ENCODE measurements around the gene MYNN. TPM values are rescaled to one million over a fixed set of nuclear protein-coding genes. Genes with fewer than 3 reads are reported as not detected.

MYNN gene
- polyA plus RNA-seq, 1 donor: 18.0 TPM

- H3K4me3 ChIP-seq (ENCODE audit: low read length): peak overlapping the region; percentile 90
- H3K9me3 ChIP-seq (ENCODE audit: control insufficient read depth, low read depth, low read length): peaks cover 2% of the 10 kb centered on the region
- H3K27ac ChIP-seq (ENCODE audit: low read length): peak overlapping the region; percentile 99
- DNase-seq: no peak
- H3K4me1 ChIP-seq (ENCODE audit: control insufficient read depth, insufficient read depth, low read length): peaks cover 6% of the 10 kb centered on the region
- no CpG with 5 or more reads among the region's 5 CpGs for WGBS (ENCODE audit: insufficient coverage, low lambda C conversion rate)
- H3K36me3 ChIP-seq (ENCODE audit: control insufficient read depth, insufficient read depth, low read length): peaks cover 34% of the 10 kb centered on the region
- H3K27me3 ChIP-seq (ENCODE audit: control insufficient read depth, insufficient read depth, low read length): no peaks in the 10 kb centered on the region
Measured at GRCh38 chr3:169774186-169774585, 990 bp downstream of the MYNN start.

GRCh38 chr3:169777822-169778221, 4.6 kb downstream of the MYNN start:
- Histone ChIP-seq H3K27me3 (ENCODE audit: control insufficient read depth, insufficient read depth, low read length) (no peaks in the 10 kb centered on the region), H3K4me1 (ENCODE audit: control insufficient read depth, insufficient read depth, low read length) (peaks cover 6% of the 10 kb centered on the region), H3K27ac (ENCODE audit: low read length) (no peak overlapping the region), H3K4me3 (ENCODE audit: low read length) (no peak overlapping the region), H3K9me3 (ENCODE audit: control insufficient read depth, low read depth, low read length) (no peaks in the 10 kb centered on the region), H3K36me3 (ENCODE audit: control insufficient read depth, insufficient read depth, low read length) (peaks cover 56% of the 10 kb centered on the region)
- WGBS (ENCODE audit: insufficient coverage, low lambda C conversion rate): no CpG with 5 or more reads among the region's 4 CpGs
- DNase-seq: no peak

GRCh38 chr3:169780742-169781141, 7.5 kb downstream of the MYNN start:
- no peak for DNase-seq
- H3K27me3 ChIP-seq (ENCODE audit: control insufficient read depth, insufficient read depth, low read length): no peaks in the 10 kb centered on the region
- H3K4me1 ChIP-seq (ENCODE audit: control insufficient read depth, insufficient read depth, low read length): no peaks in the 10 kb centered on the region
- WGBS (ENCODE audit: insufficient coverage, low lambda C conversion rate): 90% methylated on average over 2 of the region's 2 CpGs
- no peak overlapping the region for H3K4me3 ChIP-seq (ENCODE audit: low read length)
- H3K36me3 ChIP-seq (ENCODE audit: control insufficient read depth, insufficient read depth, low read length): peaks cover 59% of the 10 kb centered on the region
- H3K9me3 ChIP-seq (ENCODE audit: control insufficient read depth, low read depth, low read length): no peaks in the 10 kb centered on the region
- no peak overlapping the region for H3K27ac ChIP-seq (ENCODE audit: low read length)

GRCh38 chr3:169781209-169781855, 8.1 kb downstream of the MYNN start:
- H3K9me3 ChIP-seq (ENCODE audit: control insufficient read depth, low read depth, low read length): no peaks in the 10 kb centered on the region
- no peak for DNase-seq
- no peak overlapping the region for H3K27ac ChIP-seq (ENCODE audit: low read length)
- H3K36me3 ChIP-seq (ENCODE audit: control insufficient read depth, insufficient read depth, low read length): peaks cover 55% of the 10 kb centered on the region
- H3K4me3 ChIP-seq (ENCODE audit: low read length): no peak overlapping the region
- no peaks in the 10 kb centered on the region for H3K4me1 ChIP-seq (ENCODE audit: control insufficient read depth, insufficient read depth, low read length)
- 100% methylated on average over 1 of the region's 4 CpGs for WGBS (ENCODE audit: insufficient coverage, low lambda C conversion rate)
- H3K27me3 ChIP-seq (ENCODE audit: control insufficient read depth, insufficient read depth, low read length): no peaks in the 10 kb centered on the region

DNA sequence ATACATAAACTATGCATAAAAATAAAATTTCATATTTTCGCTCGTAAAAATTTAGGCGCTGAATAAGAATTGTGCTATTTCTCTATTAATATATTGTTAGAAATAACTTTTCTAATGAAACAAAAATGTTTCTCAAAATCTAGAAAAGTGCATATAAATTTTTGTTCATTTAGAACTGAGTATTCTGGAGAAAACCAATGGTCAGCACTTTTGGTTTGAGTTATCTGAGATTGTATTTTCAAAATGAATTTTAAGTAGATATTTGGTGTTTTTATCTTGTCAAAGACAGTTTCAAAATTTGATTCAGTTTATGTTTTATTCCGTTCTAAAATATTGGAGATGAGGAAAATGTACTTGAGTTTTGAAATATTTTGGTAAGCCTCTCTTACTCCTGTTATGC, 13.9 kb downstream of the MYNN start:
- no peak overlapping the region for H3K27ac ChIP-seq (ENCODE audit: low read length)
- peaks cover 20% of the 10 kb centered on the region for H3K36me3 ChIP-seq (ENCODE audit: control insufficient read depth, insufficient read depth, low read length)
- H3K4me3 ChIP-seq (ENCODE audit: low read length): no peak overlapping the region
- no peaks in the 10 kb centered on the region for H3K4me1 ChIP-seq (ENCODE audit: control insufficient read depth, insufficient read depth, low read length)
- no peak for DNase-seq
- 92% methylated on average over 3 of the region's 4 CpGs for WGBS (ENCODE audit: insufficient coverage, low lambda C conversion rate)
- H3K9me3 ChIP-seq (ENCODE audit: control insufficient read depth, low read depth, low read length): no peaks in the 10 kb centered on the region
- no peaks in the 10 kb centered on the region for H3K27me3 ChIP-seq (ENCODE audit: control insufficient read depth, insufficient read depth, low read length)

DNA sequence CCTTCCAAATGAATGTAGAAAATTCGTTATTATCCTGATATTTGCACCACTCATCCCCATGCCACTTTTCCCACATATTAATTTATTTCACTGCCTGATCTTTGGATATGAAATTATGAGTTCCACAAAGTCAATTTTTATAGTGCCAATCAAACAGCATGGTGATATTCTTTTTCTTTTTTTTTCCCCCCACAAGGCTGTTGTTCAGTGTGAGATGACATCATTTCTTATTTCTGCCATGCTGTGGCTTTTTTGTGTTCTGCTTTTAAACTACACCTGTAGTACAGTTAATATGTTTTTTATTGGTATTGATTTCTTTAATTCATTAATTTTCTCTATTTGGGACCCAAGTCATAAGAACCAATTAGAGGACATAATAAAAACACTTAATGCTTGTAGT, 14.6 kb downstream of the MYNN start:
- DNase-seq: no peak
- Histone ChIP-seq H3K27me3 (ENCODE audit: control insufficient read depth, insufficient read depth, low read length) (no peaks in the 10 kb centered on the region), H3K27ac (ENCODE audit: low read length) (no peak overlapping the region), H3K4me3 (ENCODE audit: low read length) (no peak overlapping the region), H3K9me3 (ENCODE audit: control insufficient read depth, low read depth, low read length) (no peaks in the 10 kb centered on the region), H3K4me1 (ENCODE audit: control insufficient read depth, insufficient read depth, low read length) (no peaks in the 10 kb centered on the region), H3K36me3 (ENCODE audit: control insufficient read depth, insufficient read depth, low read length) (peaks cover 20% of the 10 kb centered on the region)
- WGBS (ENCODE audit: insufficient coverage, low lambda C conversion rate): 100% methylated on average over 1 of the region's 1 CpG

DNA sequence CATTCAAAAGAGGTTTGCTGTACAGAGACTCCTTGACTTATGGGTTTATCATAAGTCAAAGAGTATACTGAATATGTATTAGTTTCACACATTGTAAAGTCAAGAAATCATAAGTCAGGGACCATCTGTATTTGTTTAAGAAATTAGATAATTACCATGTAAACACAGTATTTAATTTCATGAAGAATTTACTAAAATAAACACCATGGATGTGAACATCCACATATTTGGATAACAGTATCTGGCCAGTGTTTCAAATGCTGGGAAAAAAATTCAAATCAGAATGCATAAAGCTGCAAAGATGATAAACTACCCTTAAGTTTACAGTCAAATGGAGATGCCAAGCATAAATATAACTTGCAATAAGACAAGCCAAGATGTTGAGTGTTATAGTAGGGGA, 17.0 kb downstream of the MYNN start:
- H3K36me3 ChIP-seq (ENCODE audit: control insufficient read depth, insufficient read depth, low read length): peaks cover 12% of the 10 kb centered on the region
- H3K27ac ChIP-seq (ENCODE audit: low read length): no peak overlapping the region
- no peaks in the 10 kb centered on the region for H3K27me3 ChIP-seq (ENCODE audit: control insufficient read depth, insufficient read depth, low read length)
- no peaks in the 10 kb centered on the region for H3K9me3 ChIP-seq (ENCODE audit: control insufficient read depth, low read depth, low read length)
- H3K4me1 ChIP-seq (ENCODE audit: control insufficient read depth, insufficient read depth, low read length): no peaks in the 10 kb centered on the region
- no peak for DNase-seq
- no peak overlapping the region for H3K4me3 ChIP-seq (ENCODE audit: low read length)

- Histone ChIP-seq H3K4me1 (ENCODE audit: control insufficient read depth, insufficient read depth, low read length) (no peaks in the 10 kb centered on the region), H3K27ac (ENCODE audit: low read length) (no peak overlapping the region), H3K4me3 (ENCODE audit: low read length) (no peak overlapping the region), H3K36me3 (ENCODE audit: control insufficient read depth, insufficient read depth, low read length) (peaks cover 7% of the 10 kb centered on the region), H3K27me3 (ENCODE audit: control insufficient read depth, insufficient read depth, low read length) (no peaks in the 10 kb centered on the region), H3K9me3 (ENCODE audit: control insufficient read depth, low read depth, low read length) (no peaks in the 10 kb centered on the region)
- DNase-seq: no peak
- 100% methylated on average over 2 of the region's 4 CpGs for WGBS (ENCODE audit: insufficient coverage, low lambda C conversion rate)
Measured at GRCh38 chr3:169790687-169791429, 17.7 kb downstream of the MYNN start.

DNA sequence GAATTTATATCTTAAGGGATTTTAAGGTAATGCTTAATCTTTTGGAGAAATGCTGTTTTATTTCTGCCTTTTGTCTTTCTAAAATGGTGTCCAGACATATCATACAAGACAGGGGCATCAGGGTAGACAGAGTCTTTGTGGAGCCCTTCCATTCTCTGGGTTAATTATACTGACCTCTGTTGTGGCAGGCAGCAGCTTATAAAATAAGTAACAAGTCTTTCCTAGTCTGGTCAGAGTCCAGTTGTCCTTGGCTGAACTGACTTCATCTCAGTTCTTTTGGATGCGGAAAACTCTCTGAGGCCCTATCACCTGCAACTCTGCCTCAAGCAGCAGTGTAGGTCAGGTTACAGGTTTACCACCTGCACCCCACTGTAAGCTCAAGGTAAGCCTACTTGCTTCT, 19.2 kb downstream of the MYNN start:
- Histone ChIP-seq H3K9me3 (ENCODE audit: control insufficient read depth, low read depth, low read length) (no peaks in the 10 kb centered on the region), H3K27me3 (ENCODE audit: control insufficient read depth, insufficient read depth, low read length) (no peaks in the 10 kb centered on the region), H3K4me1 (ENCODE audit: control insufficient read depth, insufficient read depth, low read length) (no peaks in the 10 kb centered on the region), H3K4me3 (ENCODE audit: low read length) (no peak overlapping the region), H3K36me3 (ENCODE audit: control insufficient read depth, insufficient read depth, low read length) (peaks cover 7% of the 10 kb centered on the region), H3K27ac (ENCODE audit: low read length) (no peak overlapping the region)
- no peak for DNase-seq
- no CpG with 5 or more reads among the region's 1 CpG for WGBS (ENCODE audit: insufficient coverage, low lambda C conversion rate)

- H3K4me1 ChIP-seq (ENCODE audit: control insufficient read depth, insufficient read depth, low read length): no peaks in the 10 kb centered on the region
- WGBS (ENCODE audit: insufficient coverage, low lambda C conversion rate): 100% methylated on average over 3 of the region's 3 CpGs
- DNase-seq: no peak
- H3K27ac ChIP-seq (ENCODE audit: low read length): no peak overlapping the region
- no peaks in the 10 kb centered on the region for H3K36me3 ChIP-seq (ENCODE audit: control insufficient read depth, insufficient read depth, low read length)
- H3K4me3 ChIP-seq (ENCODE audit: low read length): no peak overlapping the region
- no peaks in the 10 kb centered on the region for H3K27me3 ChIP-seq (ENCODE audit: control insufficient read depth, insufficient read depth, low read length)
- no peaks in the 10 kb centered on the region for H3K9me3 ChIP-seq (ENCODE audit: control insufficient read depth, low read depth, low read length)
Measured at GRCh38 chr3:169804681-169805080, 31.5 kb downstream of the MYNN start.
